DMS153 (cell line): ENCODE measurements around the gene HOXD4.

Source experiments
- DNase-seq: peaks from one replicate; lab custom pipeline; 2025; lab: John Stamatoyannopoulos, UW

The HOXD4 gene

GRCh38 chr2:176114120-176114929 is 37.0 kb upstream of the HOXD4 start:
- DNase-seq = peak; percentile 99

GRCh38 chr2:176114930-176115625 is 36.3 kb upstream of the HOXD4 start:
- no peak for DNase-seq

GRCh38 chr2:176115883-176116813 is 35.2 kb upstream of the HOXD4 start, which contains the start of gene HOXD10:
Gene HOXD10, plus strand, starts transcription at chr2:176116778. Its CDS starts 56 bp downstream, at chr2:176116834.
- peak; percentile 94 for DNase-seq

- no peak for DNase-seq
These were observed 34.1 kb upstream of the HOXD4 start for GRCh38 chr2:176117162-176117822.

- DNase-seq = no peak
These were observed 33.5 kb upstream of the HOXD4 start for GRCh38 chr2:176117823-176118371.

- peak; percentile 90 for DNase-seq
These were observed 32.6 kb upstream of the HOXD4 start for GRCh38 chr2:176118601-176119339.

GRCh38 chr2:176120364-176121189 is 30.8 kb upstream of the HOXD4 start:
- DNase-seq = no peak

- no peak for DNase-seq
These were observed 29.9 kb upstream of the HOXD4 start for GRCh38 chr2:176121190-176122051.

GRCh38 chr2:176122052-176122682 is 29.2 kb upstream of the HOXD4 start:
- no peak for DNase-seq

- DNase-seq = no peak
These were observed 28.5 kb upstream of the HOXD4 start, which contains the start of gene HOXD9 for GRCh38 chr2:176122683-176123410. Gene HOXD9, plus strand, starts transcription at chr2:176122719. Its CDS starts 50 bp downstream, at chr2:176122769.

GRCh38 chr2:176123411-176124109 is 27.8 kb upstream of the HOXD4 start:
- no peak for DNase-seq

GRCh38 chr2:176124110-176124946 is 27.0 kb upstream of the HOXD4 start:
- DNase-seq = no peak

- no peak for DNase-seq
These were observed 26.2 kb upstream of the HOXD4 start for GRCh38 chr2:176124947-176125771.

- peak; percentile 76 for DNase-seq
These were observed 25.6 kb upstream of the HOXD4 start for GRCh38 chr2:176125772-176126054.
